ENCODE data around the gene APOB. TPM values are rescaled to one million over a fixed set of nuclear protein-coding genes. Genes with fewer than 3 reads are reported as not detected.

The APOB gene
- total and polyA plus RNA-seq, 2 of the 13 experiments (the other 11 are each of a cell fraction or from before 2014, with no cell fraction given): 1,569 to 2,515 TPM

GRCh38 chr2:21041943-21042707, 1.7 kb downstream of the APOB start (continued):
- TF ChIP-seq ZNF317 (CRISPR knock-in tag; IDR thresholded peaks at IDR 0.05) (0 out of 2 replicates have a peak, but pooled peaks have one; percentile 46), ZNF780A (CRISPR knock-in tag; IDR thresholded peaks at IDR 0.05) (peak; percentile 85; the same call in 1 of the 2 replicates), GZF1 (CRISPR knock-in tag; IDR thresholded peaks at IDR 0.05) (peak; percentile 84; the same call in 1 of the 2 replicates), ZNF709 (CRISPR knock-in tag; IDR thresholded peaks at IDR 0.05) (no peak), EP300 (IDR thresholded peaks at IDR 0.05; ENCODE audit: low read depth in 2 of 2, low read length in 2 of 2) (peak; percentile 72 to 95), EP300 (CRISPR knock-in tag; IDR thresholded peaks at IDR 0.05; ENCODE audit: borderline replicate concordance) (peak; percentile 95), SYNCRIP (IDR thresholded peaks at IDR 0.05; ENCODE audit: insufficient read depth, low read depth, low read length) (no peak), ZNF839 (CRISPR knock-in tag; IDR thresholded peaks at IDR 0.05; ENCODE audit: borderline replicate concordance) (peak; percentile 65; the same call in 1 of the 2 replicates), NR2C2 (CRISPR knock-in tag; IDR thresholded peaks at IDR 0.05; ENCODE audit: borderline replicate concordance) (no peak), MAZ (IDR thresholded peaks at IDR 0.05; ENCODE audit: borderline replicate concordance, low read depth, low read length) (peak; percentile 82), MAZ (CRISPR knock-in tag; IDR thresholded peaks at IDR 0.05; ENCODE audit: low read depth) (peak; percentile 51), XBP1 (CRISPR knock-in tag; IDR thresholded peaks at IDR 0.05) (0 out of 2 replicates have a peak, but pooled peaks have one; percentile 52), ZFP82 (CRISPR knock-in tag; IDR thresholded peaks at IDR 0.05; ENCODE audit: borderline replicate concordance) (0 out of 2 replicates have a peak, but pooled peaks have one; percentile 60), RORA (CRISPR knock-in tag; IDR thresholded peaks at IDR 0.05) (no peak), SIX1 (CRISPR knock-in tag; IDR thresholded peaks at IDR 0.05; ENCODE audit: borderline replicate concordance) (peak; percentile 98), ZNF558 (CRISPR knock-in tag; IDR thresholded peaks at IDR 0.05; ENCODE audit: borderline replicate concordance) (peak; percentile 93; the same call in 1 of the 2 replicates), TFDP1 (CRISPR knock-in tag; IDR thresholded peaks at IDR 0.05; ENCODE audit: borderline replicate concordance) (peak; percentile 24; the same call in 1 of the 2 replicates), SMAD9 (CRISPR knock-in tag; IDR thresholded peaks at IDR 0.05) (0 out of 2 replicates have a peak, but pooled peaks have one; percentile 49), CENPX (CRISPR knock-in tag; IDR thresholded peaks at IDR 0.05) (no peak), CREB1 (IDR thresholded peaks at IDR 0.05) (no peak), CREB1 (CRISPR knock-in tag; IDR thresholded peaks at IDR 0.05) (no peak), ZNF792 (CRISPR knock-in tag; IDR thresholded peaks at IDR 0.05) (peak; percentile 55; the same call in 1 of the 2 replicates), SMARCE1 (IDR thresholded peaks at IDR 0.05; ENCODE audit: borderline replicate concordance) (no peak), ZNF775 (CRISPR knock-in tag; IDR thresholded peaks at IDR 0.05; ENCODE audit: borderline replicate concordance) (no peak), POLR2G (IDR thresholded peaks at IDR 0.05; ENCODE audit: low read depth, low read length) (peak; percentile 67; the same call in 1 of the 2 replicates)
- TF ChIP-seq, protein P1, sequence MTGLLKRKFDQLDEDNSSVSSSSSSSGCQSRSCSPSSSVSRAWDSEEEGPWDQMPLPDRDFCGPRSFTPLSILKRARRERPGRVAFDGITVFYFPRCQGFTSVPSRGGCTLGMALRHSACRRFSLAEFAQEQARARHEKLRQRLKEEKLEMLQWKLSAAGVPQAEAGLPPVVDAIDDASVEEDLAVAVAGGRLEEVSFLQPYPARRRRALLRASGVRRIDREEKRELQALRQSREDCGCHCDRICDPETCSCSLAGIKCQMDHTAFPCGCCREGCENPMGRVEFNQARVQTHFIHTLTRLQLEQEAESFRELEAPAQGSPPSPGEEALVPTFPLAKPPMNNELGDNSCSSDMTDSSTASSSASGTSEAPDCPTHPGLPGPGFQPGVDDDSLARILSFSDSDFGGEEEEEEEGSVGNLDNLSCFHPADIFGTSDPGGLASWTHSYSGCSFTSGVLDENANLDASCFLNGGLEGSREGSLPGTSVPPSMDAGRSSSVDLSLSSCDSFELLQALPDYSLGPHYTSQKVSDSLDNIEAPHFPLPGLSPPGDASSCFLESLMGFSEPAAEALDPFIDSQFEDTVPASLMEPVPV (CRISPR knock-in tag; IDR thresholded peaks at IDR 0.05): no peak
- TF ChIP-seq, protein P2, sequence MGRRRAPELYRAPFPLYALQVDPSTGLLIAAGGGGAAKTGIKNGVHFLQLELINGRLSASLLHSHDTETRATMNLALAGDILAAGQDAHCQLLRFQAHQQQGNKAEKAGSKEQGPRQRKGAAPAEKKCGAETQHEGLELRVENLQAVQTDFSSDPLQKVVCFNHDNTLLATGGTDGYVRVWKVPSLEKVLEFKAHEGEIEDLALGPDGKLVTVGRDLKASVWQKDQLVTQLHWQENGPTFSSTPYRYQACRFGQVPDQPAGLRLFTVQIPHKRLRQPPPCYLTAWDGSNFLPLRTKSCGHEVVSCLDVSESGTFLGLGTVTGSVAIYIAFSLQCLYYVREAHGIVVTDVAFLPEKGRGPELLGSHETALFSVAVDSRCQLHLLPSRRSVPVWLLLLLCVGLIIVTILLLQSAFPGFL (CRISPR knock-in tag; IDR thresholded peaks at IDR 0.05): no peak

Data from HepG2 (cell line).